CD4-positive, alpha-beta T cell treated with Interleukin-15 for 1 hour (primary cell): Measurements from ENCODE around the gene PTPRM.

Experiments used
- DNase-seq: peaks from one replicate; pipeline ENCODE4 v3.0.0-alpha.2; 2020

Gene PTPRM

DNA sequence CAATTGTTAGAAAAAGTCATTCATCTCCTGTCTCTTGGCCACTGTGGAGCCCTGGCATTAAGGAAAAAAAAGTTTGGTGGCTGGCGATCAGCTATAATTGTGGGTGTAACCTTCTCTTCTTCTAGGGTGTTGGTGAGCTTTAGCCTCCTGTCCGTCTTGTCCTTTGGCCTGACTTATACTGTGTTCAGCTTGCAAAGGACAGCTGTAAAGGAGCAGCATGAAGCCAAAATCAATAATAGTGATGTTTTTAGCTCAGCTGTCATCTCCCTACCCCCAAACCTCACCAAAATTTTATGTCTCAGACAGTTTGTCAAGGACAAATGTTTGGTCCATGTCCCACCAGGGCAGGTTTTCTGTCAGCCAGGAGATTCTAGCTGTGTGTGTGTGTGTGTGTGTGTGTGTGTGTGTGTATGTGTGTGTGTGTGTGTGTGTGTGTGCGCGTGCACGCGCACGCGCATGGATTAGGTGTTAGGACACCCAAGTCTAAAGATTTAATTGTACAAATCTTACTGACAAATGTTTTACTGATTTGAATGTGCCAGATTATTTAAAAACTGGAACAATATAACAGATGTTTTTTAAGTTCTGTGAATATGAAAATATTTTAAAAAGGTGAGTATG, 109.2 kb downstream of the PTPRM start:
- DNase-seq = no peak

DNA sequence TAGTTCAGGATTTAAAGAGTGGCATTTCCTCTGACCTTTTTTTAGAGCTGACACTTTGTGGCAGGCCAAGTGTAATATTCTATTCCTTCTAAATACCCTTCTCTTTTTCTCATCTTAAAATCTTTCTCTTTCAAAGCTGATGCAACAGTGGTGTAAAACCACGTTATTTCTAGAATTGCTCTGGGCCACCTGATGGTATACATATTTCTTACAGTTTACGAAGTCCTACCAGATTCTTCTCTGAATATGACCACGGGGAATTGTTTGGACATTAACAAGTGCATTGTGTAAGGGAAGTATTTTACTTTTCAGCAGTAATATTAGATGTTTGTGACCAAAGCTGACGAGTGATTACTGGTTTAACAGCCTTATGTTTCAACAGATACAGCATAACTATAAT, 109.9 kb downstream of the PTPRM start:
- DNase-seq = no peak

DNA sequence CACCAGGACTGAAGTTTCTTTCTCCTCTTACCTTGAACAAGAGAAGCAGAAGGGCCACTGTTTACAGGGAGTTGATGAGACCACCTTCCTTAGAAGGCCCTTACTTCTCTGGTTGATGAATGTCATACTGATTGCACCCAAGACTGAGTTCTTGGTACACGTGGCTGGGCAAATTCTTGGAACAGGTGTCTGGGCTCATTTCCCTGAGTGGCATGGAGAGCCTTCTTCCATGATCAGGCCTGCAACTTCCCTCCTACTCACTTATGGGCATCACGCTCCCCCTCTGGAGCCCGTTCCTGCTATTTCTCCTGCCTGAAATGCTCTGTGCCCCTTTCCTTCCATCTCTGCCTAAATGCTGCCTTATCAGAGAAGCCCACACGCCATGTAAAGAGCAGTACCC, 110.3 kb downstream of the PTPRM start:
- no peak for DNase-seq

DNA sequence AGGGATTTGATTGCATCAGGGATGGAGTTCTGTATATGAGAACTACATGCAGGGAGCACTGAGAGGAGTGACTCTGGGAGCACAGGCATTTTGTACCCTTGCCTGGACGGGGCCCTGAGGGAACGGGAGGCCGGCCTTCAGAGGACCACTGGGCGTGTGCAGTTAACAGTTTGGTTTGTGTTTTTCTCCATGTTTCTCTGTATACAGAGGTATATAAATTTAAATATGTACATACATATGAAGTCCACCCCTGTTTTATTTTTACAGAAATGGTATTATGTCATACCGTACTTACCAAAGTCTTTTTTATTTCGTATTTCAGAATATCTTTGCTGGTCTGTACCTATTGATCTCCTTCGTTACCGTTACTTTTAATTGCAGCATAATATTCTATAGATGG, 111.3 kb downstream of the PTPRM start:
- DNase-seq = no peak

DNA sequence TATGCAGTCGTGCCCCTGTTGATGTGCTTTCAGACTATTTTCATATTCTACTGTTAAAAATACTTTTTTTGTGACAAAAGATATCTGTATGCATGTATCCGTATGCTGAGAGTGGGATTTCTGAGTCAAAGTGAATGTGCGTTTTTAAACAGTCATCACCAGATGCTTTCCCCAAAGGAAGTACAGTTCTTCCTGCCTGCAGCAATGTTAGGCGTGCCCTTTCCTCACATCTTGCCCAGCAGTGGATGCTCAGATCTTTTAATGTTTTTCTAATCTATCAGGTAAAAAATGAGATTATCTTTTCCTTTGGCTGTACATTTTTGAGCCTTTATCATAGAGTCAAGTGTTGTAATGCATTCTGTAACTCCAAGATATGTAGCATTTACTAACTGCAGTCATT, 111.7 kb downstream of the PTPRM start:
- no peak for DNase-seq

DNA sequence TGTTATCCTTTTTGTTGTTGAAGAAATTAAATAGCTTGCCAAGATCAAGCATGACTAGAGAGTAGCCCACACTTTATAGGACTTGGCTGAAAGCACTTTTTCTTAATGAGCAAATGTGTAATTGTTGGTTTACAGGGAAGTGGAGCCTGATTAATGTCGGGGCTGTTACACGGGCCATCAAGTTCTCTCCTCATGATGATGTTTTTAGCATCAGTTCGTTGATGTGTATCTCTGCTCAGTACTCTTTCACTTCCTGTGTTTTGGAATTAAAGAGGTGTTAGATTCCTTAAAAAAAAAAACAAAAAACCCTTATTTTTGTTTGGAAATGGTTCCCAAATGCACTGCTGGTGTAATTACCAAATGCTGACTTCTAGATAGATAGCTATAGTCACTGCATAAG, 114.2 kb downstream of the PTPRM start:
- no peak for DNase-seq

DNA sequence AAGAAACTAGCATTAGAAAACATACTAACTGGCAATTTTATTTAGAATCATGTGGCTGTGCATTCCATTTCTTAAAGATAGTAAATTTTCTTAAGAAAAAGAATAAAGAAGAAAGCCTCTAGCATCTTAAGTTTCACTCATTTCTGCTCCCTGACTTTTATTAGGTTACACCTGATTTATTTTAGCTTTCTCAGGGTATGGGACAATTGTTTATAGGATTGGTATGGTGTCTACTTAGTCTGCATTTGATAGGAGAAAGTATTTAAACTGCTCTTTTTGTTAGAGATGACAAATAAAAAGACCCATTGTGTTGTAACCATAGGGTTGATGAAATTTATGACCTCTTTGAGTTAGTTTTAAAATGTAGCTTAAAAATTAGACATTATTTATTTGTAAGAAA, 115.2 kb downstream of the PTPRM start:
- DNase-seq = no peak

DNA sequence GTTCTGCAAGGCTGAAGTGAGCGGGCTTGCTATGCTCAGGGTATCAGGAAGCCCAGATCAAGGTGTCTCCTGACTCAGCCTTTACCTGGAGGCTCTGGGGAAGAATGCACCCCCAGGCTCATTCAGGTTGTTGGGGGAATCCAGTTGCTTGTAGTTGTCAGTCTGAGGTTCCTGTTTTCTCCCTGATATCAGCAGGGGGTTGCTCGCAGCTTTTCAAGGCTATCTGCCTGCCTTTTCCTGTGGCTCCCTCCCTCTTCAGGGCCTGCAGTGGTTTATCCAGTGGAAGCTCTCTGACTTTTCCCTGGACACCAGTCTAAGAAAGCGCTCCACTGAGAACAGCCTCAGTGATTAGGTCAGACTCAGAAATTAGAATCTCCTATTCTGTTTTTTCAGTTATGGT, 116.6 kb downstream of the PTPRM start:
- DNase-seq = no peak

DNA sequence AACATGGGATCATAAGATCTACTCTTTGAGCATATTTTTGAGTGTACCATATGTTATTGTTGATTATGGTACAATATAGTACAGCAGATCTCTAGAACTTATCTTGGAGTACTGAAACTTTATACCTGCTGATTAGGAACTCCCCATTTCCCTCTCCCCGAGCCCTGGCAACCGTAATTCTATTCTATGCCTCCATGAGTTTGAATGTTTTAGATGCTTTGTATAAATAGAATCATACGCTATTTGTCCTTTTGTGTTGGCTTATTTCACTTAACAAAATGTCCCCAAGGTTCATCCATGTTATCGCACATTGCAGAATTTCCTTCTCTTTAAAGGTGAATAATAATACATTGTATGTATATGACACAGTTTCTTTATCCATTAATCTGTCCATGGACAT, 117.2 kb downstream of the PTPRM start:
- no peak for DNase-seq

DNA sequence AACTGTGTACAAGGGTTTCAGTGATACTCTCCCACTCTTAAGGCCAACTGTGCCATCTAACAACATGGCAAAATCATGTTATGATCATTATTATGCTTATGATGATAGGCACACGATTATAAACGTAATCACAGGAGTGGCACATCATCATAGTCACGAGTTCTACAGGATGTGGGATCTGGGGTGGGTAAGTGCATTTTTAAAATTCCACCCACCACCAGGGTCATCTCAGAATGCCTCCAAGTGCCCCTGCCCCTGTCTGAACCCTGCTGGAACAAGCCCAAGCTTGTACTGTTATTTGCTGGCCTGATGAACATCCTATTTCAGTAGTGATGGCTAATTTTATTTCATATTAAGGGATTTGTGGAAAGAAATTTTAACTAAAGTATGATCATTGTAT, 117.8 kb downstream of the PTPRM start:
- no peak for DNase-seq

DNA sequence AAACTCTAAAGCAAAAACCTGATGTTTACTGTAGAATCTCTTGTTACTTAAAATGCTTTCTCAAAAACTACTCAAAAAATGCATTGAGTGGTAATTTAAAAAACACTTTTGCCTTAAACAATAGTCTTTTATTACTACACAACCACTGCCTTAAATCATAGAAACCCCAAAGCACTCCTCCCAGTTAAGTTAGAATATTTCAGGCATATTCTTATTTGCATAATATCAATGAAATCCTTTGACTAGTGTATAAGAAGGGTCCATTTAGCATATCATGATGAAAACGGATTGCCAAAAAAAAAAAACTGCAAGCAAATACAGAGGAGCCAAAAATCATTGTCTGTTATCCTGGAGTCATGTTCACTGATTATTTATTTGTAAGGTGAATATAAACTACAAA, 119.2 kb downstream of the PTPRM start:
- no peak for DNase-seq

DNA sequence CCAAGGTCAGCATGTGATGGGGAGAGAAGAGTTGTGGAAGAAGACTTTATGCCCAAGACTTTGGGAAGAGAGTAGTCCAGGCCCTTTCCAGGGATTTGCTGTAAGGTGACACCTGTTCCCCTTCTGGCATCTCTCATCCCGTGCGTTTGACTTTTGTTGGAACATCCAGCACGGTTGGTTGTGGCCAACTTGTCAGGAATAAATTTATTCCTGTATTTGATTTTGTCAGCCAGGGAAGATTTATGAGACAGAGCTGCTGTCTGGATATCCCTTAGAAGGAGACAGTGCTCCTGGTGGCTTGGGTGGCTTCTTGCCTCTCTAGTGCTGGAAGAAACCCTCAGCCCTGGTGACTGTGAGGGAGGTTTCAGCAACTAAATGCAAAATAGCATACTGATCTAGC, 121.5 kb downstream of the PTPRM start:
- DNase-seq = no peak

DNA sequence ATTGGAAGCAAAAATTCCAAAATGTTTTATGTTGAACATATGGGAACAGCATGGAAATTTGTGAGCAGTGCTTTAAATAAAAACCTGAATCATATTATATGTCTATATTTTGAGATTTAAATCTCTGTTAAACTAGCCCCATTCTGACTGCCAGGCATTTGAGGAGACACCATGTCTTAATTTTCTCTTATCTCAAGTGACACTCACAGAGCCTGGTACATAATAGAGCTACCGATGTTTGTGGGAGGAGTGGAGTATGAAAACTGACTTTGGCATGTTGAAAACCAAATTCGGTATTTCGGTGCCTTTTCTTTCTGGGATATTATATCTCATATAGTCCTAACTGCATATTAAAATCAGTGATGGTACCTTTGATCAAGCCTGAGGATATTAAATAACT, 124.1 kb downstream of the PTPRM start:
- no peak for DNase-seq

DNA sequence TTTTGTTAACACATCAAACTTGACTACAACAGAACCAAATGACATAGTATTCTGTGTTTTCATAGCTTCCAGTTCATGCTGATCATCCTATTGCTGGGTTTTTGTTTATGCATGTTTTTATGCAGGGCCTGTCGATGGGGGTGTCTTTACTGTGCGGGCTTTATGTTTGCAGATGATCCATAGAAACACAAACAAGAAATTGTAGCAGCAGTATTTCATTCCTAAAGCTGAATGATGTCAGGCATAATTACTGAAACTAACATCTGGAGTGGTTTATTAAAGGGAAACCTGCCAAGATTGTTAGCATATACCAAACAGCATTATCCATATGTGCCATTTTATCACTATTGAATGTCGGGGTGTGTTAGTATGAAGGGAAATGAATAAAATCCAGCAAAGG, 129.7 kb downstream of the PTPRM start:
- DNase-seq = no peak

DNA sequence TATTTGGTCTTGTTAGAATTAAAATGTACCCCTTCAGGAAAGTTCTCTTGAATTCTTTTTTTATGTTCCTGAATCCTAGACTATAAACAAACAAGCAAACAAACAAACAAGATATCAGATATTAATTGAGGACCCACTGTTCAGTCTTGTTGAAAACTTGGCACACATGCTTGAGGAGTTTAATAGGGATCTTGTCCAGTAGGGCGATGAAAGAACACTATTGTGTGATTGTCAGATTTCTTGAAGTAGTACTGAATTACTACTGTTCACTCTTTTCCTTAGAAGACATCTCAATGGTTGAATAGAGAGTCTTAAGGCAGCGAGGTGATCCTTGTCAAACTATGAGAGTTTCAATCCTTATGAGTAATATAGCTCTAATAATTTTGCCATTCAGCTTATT, 130.2 kb downstream of the PTPRM start:
- DNase-seq = no peak

DNA sequence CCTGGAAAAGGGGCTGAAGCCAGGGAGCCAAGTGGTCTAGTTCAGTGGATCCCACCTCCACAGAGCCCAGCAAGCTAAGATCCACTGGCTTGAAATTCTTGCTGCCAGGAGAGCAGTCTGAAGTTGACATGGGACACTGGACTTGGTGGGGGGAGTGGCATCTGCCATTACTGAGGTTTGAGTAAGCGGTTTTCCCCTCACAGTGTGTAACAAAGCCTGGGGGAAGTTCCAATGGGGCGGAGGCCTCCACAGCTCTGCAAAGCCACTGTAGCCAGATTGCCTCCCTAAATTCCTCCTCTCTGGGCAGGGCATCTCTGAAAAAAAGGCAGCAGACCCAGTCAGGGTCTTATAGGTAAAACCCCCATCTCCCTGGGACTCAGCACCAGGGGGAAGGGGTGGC, 144.4 kb downstream of the PTPRM start:
- no peak for DNase-seq

DNA sequence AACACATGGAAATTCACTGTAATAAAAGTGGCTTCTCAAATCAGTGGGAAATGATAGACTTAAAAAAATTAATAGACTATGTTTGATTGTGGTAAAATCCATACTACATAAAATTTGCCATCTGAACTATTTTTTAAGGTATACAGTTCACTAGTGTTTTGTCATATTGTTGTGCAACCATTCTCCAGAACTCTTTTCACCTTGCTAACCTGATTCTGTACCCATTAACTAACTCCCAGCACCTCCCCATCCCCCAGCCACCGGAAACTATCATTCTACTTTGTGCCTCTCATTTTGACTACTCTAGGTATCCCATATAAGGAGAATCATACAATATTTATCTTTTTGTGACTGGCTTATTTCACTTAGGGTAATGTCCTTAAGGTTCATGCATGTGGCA, 153.3 kb downstream of the PTPRM start:
- no peak for DNase-seq

DNA sequence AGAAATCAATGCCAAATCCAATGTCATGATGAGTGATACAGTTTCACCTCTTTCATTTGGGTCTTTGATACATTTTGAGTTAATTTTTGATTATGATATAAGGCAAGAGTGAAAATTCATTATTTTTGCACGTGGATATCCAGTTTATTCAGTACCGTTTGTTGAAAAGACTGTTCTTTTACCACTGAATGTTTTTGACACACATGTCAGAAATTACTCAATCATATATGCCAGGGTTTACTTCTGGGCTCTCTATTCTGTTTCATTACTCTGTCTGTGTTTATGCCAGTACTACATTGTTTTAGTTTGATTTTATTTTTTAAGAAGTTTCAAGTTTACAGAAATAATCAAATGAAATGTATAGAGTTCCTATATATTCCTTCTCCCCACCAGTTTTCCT, 154.4 kb downstream of the PTPRM start:
- no peak for DNase-seq

DNA sequence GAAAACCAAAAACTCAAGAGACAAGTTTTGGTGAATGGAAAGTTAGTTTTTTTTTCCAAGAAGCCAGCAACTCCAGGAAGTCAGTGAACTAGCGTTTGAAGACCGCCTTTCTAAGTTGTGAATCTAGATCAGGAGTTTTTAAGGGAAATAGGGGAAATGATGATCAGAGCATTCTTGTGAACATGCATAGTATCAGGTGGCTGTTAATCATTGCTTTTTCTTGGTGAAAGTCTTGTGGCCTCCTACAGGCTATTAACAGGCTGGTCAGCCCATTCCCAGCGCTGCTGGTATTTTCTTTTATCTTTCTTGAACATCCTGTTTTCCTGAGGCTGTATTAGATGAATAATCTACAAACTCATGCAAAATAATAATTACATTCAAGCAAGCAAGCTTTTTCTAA, 155.8 kb downstream of the PTPRM start:
- no peak for DNase-seq

DNA sequence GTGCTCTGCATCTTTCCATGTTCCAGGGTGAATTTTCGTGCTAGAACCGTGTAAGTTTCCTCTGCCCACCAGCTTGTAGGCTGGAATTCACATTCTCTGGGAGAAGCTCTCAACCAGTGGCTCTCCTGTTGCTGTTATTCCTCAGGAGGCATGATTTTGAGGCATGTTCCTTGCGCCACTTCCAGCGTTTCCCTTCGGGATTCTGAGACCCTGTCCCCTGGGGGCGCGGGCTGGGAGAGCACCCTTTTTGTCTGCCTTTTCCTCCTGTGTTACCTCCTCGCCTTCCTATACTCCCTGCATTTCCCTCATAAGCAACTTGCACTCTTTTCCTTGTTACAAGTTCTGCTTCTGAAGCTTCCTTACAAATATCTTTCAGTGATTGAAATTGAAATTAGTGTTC, 156.4 kb downstream of the PTPRM start:
- no peak for DNase-seq

DNA sequence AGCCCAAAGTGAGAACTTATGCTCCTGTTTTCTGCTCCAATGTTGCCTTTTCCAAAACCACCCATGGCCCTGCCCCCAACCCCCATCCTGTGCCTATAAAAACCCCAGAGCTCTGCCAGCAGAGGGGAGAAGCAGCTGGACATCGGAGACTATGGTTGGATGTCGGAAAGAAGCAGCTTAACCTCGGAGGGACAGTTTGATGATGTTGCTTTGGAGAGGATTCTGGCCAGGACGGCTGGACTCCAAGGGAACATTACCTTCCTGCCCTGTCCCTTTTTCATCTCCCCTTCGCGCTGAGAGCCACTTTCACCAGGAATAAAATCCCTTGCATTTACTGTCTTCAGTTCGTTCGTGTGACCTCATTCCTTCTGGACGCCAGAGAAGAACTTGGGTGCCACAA, 158.4 kb downstream of the PTPRM start:
- no peak for DNase-seq

DNA sequence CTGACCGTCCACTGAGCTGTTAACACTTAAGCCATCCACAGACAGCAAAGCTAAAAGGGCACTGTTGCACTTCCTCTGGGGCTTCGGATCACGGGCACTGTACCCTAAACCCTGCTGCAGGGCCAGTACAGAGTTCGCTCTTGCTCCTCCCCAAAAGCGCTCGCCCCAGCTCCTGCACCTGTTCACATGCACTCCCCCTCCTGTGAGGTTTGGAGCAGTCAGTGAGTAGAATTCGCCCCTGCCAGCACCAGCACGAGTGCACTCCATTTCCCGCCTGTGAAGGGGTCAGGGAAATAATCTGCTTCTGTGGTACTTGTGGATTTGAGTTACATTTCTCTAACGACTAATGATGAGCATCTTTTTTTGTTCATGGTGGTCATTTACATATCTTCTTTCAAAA, 158.8 kb downstream of the PTPRM start:
- DNase-seq = no peak

DNA sequence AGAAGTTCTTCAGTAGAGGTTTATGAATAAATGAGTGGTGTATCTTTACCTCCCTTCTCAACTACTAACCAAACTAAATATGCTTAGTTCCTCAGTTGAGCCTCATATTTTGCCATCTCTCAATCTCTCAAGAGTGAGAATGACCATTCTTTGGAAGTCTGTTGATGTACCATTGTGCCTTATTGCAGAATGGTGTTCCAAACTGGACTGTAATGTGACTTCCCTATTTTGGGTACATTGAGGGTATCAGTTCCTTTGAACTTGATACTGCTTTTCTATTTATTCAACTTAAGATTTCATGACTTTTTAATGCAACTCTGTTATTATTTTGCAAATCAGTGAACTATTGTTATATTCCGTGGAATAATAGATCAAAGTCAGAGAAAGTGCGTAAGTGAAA, 159.4 kb downstream of the PTPRM start:
- no peak for DNase-seq

DNA sequence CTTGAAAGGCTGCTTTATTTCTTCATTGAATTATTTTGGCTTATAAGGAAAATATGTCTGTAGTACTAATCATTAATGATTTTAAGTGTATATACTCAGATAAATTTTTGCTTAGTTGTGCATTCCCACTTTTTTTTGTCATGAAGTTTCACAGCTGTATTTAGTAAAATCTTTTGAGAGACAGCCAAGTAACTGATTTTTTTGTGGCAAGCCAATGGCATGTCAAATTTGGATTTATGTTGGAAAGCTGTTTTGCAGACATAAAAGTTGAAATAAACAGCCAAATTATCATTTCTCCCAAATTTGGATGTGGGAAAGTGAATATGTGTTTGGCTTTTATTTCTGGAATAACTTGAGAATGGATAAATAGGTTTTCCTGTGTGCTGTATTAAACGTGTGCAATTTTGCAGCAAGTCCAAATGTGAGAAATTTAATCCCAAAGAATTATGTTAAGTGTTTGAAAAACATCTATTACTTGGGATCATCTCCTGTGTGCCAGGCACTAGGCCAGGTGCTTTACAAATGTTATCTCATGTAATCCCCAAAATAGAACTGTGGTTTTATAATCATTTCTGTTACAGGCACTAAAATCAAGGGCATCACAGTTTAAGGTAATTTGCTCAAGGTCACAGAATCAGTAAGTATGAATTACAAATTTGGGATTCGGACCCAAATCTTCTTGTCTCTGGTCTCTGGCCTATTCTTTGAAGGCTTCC, 160.4 kb downstream of the PTPRM start:
- no peak for DNase-seq

DNA sequence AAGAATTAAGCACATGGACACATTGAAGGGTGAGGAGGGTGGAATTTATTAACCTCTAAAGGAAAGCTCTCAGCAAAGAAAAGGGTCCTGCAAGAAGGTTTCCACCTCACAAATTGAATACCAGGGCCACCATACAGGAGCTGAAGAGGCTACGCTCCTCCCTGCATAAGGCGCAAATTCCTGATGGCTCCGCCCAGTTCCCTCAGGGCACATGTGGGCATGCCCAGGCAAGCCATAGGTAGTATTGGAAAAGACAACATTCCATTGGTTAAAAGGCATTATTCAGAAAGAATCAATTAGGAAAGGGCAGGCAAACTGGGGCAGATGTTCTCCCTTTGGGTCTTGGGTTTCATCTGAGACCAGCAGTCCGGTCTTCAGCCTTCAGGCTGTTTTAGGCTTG, 161.2 kb downstream of the PTPRM start:
- DNase-seq = no peak
